Embryonic facial prominence (tissue), 1 donor: ENCODE data around the gene SLFN13.
"Not testable (repeated sequence)": the region's sequence is repeated elsewhere in the genome, so short reads cannot be mapped to it uniquely, and the experiment has no call there.

Source experiments
- DNase-seq: peaks from one replicate; pipeline ENCODE4 v3.0.0-alpha.2; 2016; ENCODE audit errors: extremely low spot score

The SLFN13 gene

DNA sequence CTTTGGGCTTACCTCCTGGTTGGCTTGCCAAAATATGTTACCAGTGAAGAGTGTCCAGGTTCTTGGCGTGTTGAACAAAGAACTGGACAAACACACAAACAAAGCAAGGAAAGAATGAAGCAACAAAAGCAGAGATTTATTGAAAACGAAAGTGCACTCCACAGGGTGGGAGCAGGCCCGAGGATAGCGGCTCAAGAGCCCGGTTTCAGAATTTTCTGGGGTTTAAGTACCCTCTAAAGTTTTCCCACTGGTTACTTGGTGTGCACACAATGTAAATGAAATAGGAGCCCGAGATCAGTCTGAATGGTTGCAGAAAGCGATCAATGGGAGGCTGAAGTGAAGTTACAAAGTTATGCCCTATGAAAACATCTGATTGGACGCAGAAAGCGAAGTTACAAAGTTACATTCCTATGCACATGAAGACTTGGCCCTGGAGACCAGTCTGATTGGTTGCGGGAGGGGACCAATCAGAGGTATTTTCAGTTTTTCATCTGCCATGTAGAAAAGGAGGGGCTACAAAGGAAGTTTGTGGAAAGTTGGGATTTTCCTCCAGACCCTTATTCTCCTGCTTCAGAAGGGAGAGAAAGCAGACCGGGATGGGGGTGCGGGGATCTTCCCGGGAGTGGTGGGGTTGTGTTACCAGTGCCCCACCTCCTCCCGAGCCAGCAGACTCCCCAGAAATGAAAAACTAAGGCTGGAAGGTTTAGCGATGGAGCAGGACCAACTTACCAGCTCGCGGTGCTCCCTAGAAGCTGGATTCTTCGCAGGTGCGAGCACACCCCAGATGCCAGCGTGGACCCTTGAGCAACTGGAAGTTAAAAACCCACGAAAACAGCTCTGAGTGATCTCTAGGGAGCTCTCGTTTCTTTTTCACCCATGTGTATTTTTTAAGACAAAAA, 16.1 kb downstream of the SLFN13 start, which contains the start of gene SLFN12:
Gene SLFN12, minus strand, starts transcription at position 325 of the 899 bp plus-strand sequence. CDS start 9,472 bp downstream, outside the sequence.
- peak; percentile 72 for DNase-seq

DNA sequence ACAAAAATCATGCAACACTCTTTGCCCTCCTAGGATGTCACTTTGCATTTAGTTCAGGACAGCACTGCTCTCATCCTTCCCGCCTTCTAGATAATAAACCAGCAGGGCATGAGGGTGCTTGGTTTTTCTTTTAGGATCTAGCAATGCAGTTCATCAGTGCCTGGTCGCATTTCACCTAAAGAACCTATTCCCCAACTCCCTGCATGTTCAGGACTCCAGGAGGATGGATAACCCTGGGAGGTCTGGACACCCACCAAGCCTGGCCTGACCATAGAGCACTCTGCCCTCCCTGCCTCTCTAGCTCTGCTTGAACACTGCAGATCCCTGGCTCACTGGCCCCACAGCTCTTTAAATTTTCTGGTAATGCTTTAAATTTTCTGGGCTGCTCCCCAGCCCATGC, 18.9 kb downstream of the SLFN13 start:
- DNase-seq, result no peak

DNA sequence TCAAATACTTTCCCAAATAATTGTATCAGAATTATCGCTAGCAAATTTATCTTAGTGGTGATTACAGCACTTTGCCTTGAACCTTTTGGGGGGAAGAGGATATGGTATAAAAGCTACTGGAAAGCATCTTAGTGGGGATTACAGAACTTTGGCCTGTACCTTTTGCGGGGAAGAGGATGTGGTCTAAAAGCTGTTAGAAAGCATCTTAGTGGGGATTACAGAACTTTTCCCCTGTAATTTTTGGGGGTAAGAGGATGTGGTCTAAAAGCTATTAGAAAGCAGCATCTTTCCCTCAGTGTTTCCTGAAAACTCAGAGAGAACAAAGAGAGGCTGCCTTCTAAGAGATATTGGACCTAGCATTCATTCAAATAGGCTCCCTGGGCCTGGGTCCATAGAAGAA, 20.3 kb downstream of the SLFN13 start:
- no peak for DNase-seq

DNA sequence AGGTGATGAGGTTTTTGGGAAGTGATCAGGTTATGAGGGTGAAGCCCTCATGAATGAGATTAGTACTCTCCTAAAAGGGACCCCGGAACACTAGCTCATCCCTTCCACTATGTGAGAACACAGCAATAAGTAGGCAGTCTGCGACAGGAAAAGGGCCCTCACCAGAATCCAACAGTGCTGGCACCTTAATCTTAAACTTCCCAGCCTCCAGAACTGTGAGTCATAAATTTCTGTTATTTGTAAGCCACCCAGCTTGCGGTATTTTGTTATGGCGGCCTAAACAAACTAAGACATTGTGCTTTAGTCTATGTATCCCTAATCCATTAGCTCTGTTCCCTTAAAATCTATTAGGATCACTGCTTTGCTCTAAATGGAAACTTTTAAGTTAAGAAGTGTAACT, 24.8 kb downstream of the SLFN13 start:
- DNase-seq, result no peak

DNA sequence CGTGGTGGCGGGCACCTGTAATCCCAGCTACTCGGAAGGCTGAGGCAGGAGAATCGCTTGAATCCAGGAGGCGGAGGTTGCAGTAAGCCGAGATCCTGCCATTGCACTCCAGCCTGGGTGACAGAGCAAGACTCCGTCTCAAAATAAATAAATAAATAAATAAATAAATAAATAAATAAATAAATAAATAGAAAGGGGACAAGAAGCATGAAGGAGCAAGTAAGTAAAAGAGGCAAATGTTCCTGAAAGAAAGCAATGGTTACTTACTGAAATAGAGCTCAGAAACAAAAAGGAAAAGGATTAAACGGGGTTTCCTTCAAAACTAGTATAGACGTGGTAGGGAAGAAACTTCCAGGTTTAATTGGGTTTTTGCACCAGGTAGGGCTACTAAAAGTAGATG, 27.5 kb downstream of the SLFN13 start:
- DNase-seq, result not testable (repeated sequence)

DNA sequence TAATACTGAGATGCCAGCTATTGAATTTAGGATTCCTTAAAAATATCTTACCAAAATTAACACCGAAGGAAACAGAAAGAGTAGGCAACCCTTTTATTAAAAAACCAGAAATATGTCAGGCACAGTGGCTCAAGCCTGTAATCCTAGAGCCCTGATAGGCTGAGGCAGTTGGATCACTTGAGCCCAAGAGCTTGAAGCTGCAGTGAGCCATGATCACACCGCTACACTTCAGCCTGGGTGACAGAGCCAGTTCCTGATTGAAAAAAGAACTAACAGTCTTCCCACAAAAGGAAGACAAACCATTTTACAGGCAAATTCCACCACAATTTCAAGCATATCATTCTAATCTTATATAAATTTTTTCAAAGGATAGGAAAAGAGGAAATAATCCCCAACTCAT, 31.9 kb downstream of the SLFN13 start:
- no peak for DNase-seq

DNA sequence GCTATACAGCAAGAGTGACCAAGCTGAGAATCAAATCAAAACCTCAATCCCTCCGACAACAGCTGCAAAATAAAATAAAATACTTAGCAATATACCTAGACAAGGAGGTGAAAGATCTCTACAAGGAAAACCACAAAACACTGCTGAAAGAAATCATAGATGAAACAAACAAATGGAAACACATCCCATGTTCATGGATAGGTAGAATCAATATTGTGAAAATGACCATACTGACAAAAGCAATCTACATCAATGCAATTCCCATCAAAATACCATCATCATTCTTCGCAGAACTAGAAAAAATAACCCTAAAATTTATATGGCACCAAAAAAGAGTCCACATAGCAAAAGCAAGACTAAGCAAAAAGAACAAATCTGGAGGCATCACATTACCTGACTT, 33.9 kb downstream of the SLFN13 start:
- DNase-seq, result not testable (repeated sequence)

DNA sequence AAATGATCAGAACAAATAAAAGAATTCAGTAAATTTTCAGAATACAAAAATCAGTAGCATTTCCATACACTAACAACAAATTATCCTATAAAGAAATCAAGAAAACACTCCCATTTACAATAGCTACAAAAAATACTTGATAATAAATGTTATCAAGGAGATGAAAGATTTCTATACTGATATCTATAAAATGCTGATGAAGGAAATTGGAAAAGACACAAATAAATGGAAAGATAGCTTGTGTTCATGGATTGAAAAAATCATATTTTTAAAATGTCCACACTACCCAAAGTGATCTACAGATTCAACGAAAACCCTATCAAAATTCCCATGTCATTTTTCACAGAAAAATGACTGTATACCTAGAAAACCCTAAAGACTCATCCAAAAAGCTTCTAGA, 34.3 kb downstream of the SLFN13 start:
- DNase-seq, result no peak

DNA sequence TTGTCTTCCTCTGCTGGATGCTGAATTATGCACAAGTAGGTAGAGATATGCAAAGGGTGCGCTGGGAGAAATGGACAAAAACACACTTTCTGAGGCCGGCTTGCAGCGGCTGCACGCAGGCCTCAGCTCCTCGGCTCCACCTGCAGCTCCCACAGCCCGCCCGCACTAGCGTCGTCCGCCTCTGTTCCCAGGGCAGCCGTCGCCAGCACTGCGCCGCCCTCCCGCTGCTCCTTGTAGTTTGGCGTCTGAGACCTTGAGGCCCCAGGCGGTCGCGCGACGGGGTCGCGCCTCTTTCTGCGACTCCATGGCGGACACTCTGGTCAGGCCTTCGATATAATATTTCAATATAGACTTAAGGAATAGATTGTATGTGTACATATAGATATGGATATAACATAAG, 41.0 kb downstream of the SLFN13 start:
- DNase-seq, result no peak

DNA sequence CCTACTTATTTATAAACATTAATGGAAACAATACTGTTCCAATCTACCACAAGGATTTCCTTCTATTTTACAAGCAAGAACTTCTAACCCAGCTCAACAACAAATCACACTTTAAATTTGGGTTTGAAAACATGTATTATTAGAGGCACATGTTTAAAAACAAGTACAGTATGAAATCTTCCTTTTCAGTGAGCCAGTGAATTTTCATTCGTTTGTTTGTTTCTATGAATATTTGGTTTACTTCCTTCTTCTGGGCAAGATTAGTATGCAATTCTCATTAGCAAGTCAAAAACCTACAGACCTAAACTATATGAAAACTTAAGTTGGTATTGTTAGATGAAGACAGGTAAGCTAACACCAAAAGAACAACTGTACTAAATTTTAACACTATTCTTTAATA, 42.0 kb downstream of the SLFN13 start:
- no peak for DNase-seq

DNA sequence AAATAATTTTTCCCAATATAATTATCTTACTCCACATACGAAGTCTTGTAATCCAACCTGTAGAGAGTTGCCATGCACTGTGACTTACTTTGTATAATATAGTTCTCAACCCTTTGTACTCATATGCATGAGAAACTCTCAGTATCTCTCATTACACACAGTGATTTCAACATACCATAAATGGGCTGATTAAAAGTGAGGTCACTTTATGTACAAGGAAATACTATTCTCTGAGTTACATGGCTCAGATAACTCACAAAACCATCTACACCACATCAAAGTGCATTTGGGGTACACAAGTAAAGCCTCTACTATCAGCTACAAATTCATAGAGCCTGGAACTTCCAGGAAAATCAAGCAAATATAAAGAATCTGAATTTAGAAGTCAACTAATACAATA, 44.2 kb downstream of the SLFN13 start:
- DNase-seq, result no peak

DNA sequence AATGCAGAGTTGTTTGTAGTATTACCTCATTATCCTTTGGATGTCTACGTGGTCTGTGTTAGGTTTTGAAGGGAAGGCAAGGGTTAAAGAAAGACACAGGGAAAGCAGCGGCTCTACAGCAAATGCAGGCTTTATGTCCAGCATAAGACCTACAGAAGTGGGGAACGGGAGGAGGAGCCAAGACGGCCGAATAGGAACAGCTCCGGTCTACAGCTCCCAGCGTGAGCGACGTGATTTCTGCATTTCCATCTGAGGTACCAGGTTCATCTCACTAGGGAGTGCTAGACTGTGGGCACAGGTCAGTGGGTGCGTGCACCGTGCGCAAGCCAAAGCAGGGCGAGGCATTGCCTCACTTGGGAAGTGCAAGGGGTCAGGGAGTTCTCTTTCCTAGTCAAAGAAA, 54.8 kb downstream of the SLFN13 start:
- not testable (repeated sequence) for DNase-seq

DNA sequence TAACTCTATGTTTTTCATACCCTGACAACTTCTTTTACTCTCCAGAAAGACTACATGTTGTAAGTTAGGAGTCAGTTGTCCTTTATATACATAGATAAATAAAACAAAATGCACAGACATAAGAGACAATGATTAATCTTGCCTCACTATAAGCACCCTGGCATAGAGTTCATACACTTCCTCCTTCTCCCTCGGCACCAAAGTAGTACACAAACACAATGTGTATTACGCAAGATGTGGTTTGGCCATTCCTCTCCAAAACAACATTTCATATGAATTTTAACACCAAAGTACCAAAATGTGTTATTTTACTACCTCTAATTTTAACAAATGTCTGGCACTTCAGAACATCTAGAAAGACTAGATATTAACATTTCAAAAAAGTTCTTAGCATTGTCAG, 57.9 kb downstream of the SLFN13 start:
- no peak for DNase-seq

DNA sequence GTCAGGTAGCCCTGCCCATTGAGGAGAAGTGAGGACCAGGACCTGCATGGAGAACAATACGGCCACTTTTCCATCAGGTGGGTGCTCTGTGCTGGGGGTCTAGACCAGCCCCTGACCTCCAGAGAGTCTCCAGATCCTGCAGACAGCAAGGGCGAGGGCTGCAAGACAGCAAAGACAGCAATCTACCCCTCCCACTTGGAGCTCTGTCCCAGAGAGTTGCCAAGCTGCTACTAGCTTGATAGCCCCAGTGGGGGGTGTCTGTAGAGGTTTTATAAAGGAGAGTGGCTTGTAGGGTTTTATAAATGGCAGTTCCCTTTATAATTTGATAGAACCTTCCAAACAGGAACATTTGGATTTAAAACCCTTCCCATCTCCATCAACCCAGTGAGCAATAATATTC, 58.4 kb downstream of the SLFN13 start:
- DNase-seq, result no peak

DNA sequence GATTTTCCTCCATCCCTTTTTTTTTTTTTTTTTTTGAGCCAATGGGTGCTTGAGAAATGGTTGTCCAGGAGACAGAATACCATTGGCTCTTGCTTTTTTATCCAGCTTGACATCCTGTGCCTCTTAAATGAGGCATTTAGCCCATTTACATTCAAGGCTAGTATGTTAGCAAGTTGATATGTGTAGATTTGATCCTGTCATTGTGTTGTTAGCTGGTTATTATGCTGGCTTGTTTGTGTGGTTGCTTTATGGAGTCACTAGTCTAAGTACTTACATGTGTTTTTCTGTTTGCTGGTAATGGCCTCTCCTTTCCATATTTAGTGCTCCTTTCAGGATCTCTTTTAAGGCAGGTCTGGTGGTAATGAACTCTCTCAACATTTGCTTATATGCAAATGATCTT, 61.1 kb downstream of the SLFN13 start:
- no peak for DNase-seq
